HCT116 (cell line): Measurements from ENCODE around the gene SORBS1.

Source experiments
- CBX3 ChIP-seq: IDR thresholded peaks from 2 replicates; pipeline ENCODE4 v1.6.1; 2012; ENCODE audit warnings: low read depth
- EZH2phosphoT487 ChIP-seq: fragments of 200-600 bp; IDR thresholded peaks from 2 replicates; pipeline ENCODE4 v1.6.1; 2018; ENCODE audit warnings: antibody characterized with exemption, borderline replicate concordance
- POLR2A ChIP-seq: IDR thresholded peaks from 2 replicates; pipeline ENCODE4 v1.7.0; 2011; ENCODE audit warnings: borderline replicate concordance; ENCODE audit not compliant: insufficient read depth, insufficient read length; ENCODE audit errors: extremely low read depth
- POLR2AphosphoS5 ChIP-seq: IDR thresholded peaks from 2 replicates; pipeline ENCODE4 v1.6.1; 2011; ENCODE audit warnings: mild to moderate bottlenecking, low read depth, low read length, moderate library complexity
- YY1 ChIP-seq: IDR thresholded peaks from 2 replicates; pipeline ENCODE4 v1.6.1; 2011; ENCODE audit warnings: low read length, low read depth, moderate library complexity, mild to moderate bottlenecking; ENCODE audit not compliant: insufficient replicate concordance; ENCODE audit errors: extremely low read depth
- TF ChIP-seq, protein P1 (sequence below), 3 experiments: fragments of 200-600 bp in 1 of 3; sonication (generic) in 1 of 3; IDR thresholded peaks in 2 of 3; conservative IDR thresholded peaks in 1 of 3; 2 replicates each; pipeline ENCODE4 v1.5.1; 2012 to 2017; ENCODE audit warnings: low read depth in 2 of 3, low read length in 2 of 3, antibody characterized with exemption in 1 of 3, borderline replicate concordance in 1 of 3, control low read depth in 1 of 3, mild to moderate bottlenecking in 1 of 3, mixed read lengths in 1 of 3, mixed run types in 1 of 3, moderate library complexity in 1 of 3; ENCODE audit not compliant: insufficient read depth in 1 of 3

DNA sequence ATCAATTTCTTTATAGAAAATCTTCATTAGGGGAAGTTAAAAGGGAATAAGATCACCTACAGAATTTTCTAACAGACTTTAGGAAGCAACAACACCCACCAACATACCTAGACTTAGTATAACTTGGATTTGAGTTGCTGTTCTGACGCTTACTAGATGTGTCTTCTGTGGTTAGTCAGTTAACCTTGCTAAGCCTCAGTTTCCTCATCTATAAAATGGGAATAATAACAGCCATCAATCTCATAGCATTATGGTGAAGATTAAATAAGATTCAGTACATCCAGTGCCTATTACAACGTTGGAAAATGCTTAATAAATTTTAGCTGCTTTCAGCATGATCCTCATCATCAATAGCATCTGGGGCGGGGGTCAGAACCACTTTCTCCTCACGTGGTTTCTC is 106.2 kb downstream of the SORBS1 start:
- TF ChIP-seq YY1 (no peak), POLR2A (no peak), POLR2AphosphoS5 (no peak), CBX3 (no peak), EZH2phosphoT487 (no peak)
- TF ChIP-seq, protein P1, sequence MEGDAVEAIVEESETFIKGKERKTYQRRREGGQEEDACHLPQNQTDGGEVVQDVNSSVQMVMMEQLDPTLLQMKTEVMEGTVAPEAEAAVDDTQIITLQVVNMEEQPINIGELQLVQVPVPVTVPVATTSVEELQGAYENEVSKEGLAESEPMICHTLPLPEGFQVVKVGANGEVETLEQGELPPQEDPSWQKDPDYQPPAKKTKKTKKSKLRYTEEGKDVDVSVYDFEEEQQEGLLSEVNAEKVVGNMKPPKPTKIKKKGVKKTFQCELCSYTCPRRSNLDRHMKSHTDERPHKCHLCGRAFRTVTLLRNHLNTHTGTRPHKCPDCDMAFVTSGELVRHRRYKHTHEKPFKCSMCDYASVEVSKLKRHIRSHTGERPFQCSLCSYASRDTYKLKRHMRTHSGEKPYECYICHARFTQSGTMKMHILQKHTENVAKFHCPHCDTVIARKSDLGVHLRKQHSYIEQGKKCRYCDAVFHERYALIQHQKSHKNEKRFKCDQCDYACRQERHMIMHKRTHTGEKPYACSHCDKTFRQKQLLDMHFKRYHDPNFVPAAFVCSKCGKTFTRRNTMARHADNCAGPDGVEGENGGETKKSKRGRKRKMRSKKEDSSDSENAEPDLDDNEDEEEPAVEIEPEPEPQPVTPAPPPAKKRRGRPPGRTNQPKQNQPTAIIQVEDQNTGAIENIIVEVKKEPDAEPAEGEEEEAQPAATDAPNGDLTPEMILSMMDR (IDR thresholded peaks at IDR 0.05 in 2 of 3, conservative IDR thresholded peaks at IDR 0.05 in 1 of 3; ENCODE audit: borderline replicate concordance in 1 of 3, insufficient read depth in 1 of 3, low read depth in 2 of 3, low read length in 2 of 3) = no peak
